Keratinocyte (primary cell): ENCODE measurements around the gene DIP2C. TPM values are rescaled to one million over a fixed set of nuclear protein-coding genes. Genes with fewer than 3 reads are reported as not detected.

Source experiments
- DNase-seq: peaks from one replicate; pipeline ENCODE4 v3.0.0-alpha.2; 2011; ENCODE audit warnings: low read depth, missing footprints, low spot score
- FAIRE-seq: peaks from 2 replicates; lab custom pipeline; 2011; peaks lifted over from hg19 to GRCh38; lab: Jason Lieb, UNC
- H2AFZ ChIP-seq: 2 replicates; pipeline ENCODE4 v1.6.0; 2012; ENCODE audit warnings: low read length, control low read depth, inconsistent platforms; ENCODE audit not compliant: control insufficient read depth
- H3K27ac ChIP-seq: 2 replicates; pipeline ENCODE4 v1.5.1; 2011; ENCODE audit warnings: low read length; ENCODE audit not compliant: control insufficient read depth, insufficient read depth
- H3K27me3 ChIP-seq: 3 replicates; pipeline ENCODE4 v1.6.0; 2011; ENCODE audit warnings: low read length; ENCODE audit not compliant: control insufficient read depth, insufficient read depth; ENCODE audit errors: extremely low read depth
- H3K36me3 ChIP-seq, 2 experiments: 2 replicates in 1 of 2; 3 replicates in 1 of 2; pipeline ENCODE4 v1.5.1; 2011; ENCODE audit warnings: low read length in 2 of 2, mild to moderate bottlenecking in 1 of 2; ENCODE audit not compliant: control insufficient read depth in 2 of 2, insufficient read depth in 2 of 2; ENCODE audit errors: extremely low read depth in 1 of 2
- H3K4me1 ChIP-seq: 3 replicates; pipeline ENCODE4 v1.5.1; 2011; ENCODE audit warnings: low read length; ENCODE audit not compliant: control insufficient read depth, insufficient read depth; ENCODE audit errors: extremely low read depth
- H3K4me2 ChIP-seq: 3 replicates; pipeline ENCODE4 v1.6.0; 2011; ENCODE audit warnings: low read depth, low read length; ENCODE audit not compliant: control insufficient read depth, insufficient read depth; ENCODE audit errors: extremely low read depth
- H3K4me3 ChIP-seq, 3 experiments: fragments of 200-600 bp in 1 of 3; sonication (generic) in 1 of 3; 2 replicates in 2 of 3; 3 replicates in 1 of 3; pipeline ENCODE4 v1.5.1; 2011 to 2016; ENCODE audit warnings: low read length in 3 of 3, mild to moderate bottlenecking in 3 of 3, control low read depth in 2 of 3, inconsistent platforms in 1 of 3, low read depth in 1 of 3, mixed read lengths in 1 of 3, mixed run types in 1 of 3, moderate library complexity in 1 of 3; ENCODE audit not compliant: control insufficient read depth in 2 of 3, insufficient read depth in 2 of 3; ENCODE audit errors: extremely low read depth in 1 of 3
- H3K79me2 ChIP-seq: 2 replicates; pipeline ENCODE4 v1.6.0; 2012; ENCODE audit warnings: low read length; ENCODE audit not compliant: control insufficient read depth, insufficient read depth
- H3K9ac ChIP-seq: 3 replicates; pipeline ENCODE4 v1.6.0; 2011; ENCODE audit warnings: low read length; ENCODE audit not compliant: control insufficient read depth, insufficient read depth; ENCODE audit errors: extremely low read depth
- H3K9me1 ChIP-seq: 3 replicates; pipeline ENCODE4 v1.6.0; 2011; ENCODE audit warnings: low read length; ENCODE audit not compliant: control insufficient read depth, insufficient read depth; ENCODE audit errors: extremely low read depth
- H3K9me3 ChIP-seq: 2 replicates; pipeline ENCODE4 v1.5.1; 2012; ENCODE audit warnings: low read depth, low read length; ENCODE audit not compliant: control insufficient read depth
- H4K20me1 ChIP-seq: 3 replicates; pipeline ENCODE4 v1.6.0; 2011; ENCODE audit warnings: low read length; ENCODE audit not compliant: control insufficient read depth, insufficient read depth; ENCODE audit errors: extremely low read depth
- EZH2 ChIP-seq: IDR thresholded peaks from one replicate; pipeline ENCODE4 v1.6.1; 2012; ENCODE audit warnings: inconsistent platforms, mild to moderate bottlenecking, low read length, moderate library complexity
- dilution Hi-C: fragments of 300-500 bp; cut with MboI; formaldehyde crosslinking; loops from one replicate; pipeline ENCODE4 v1.7.0; 2020; ENCODE audit warnings: low sequenced_read_pairs; ENCODE audit not compliant: extremely low pct_ligation_motif_present
- polyA plus RNA-seq, 5 experiments: library from polyadenylated mRNA; depleted of rRNA in 3 of 5; stranded (reverse) in 3 of 5; stranded (forward) in 1 of 5; unstranded in 1 of 5; fragments of >200 nt; gene quantifications; 1 replicate in 1 of 5; 2 replicates in 3 of 5; 3 replicates in 1 of 5; pipeline versions ENCODE4 v1.2.1 to v1.2.3, GENCODE V29; 2011 to 2012; ENCODE audit warnings: missing spikeins in 2 of 5, low read depth in 1 of 5, low replicate concordance in 1 of 5
- TF ChIP-seq, protein P1 (sequence below), 3 experiments: IDR thresholded peaks in 1 of 3; conservative IDR thresholded peaks in 1 of 3; optimal IDR thresholded peaks in 1 of 3; 2 replicates in 2 of 3; 3 replicates in 1 of 3; pipeline versions ENCODE3 to v1.5.1; 2011; ENCODE audit warnings: low read length in 3 of 3, mild to moderate bottlenecking in 3 of 3, moderate library complexity in 2 of 3, control low read depth in 1 of 3, inconsistent platforms in 1 of 3; ENCODE audit not compliant: insufficient read depth in 2 of 3; ENCODE audit errors: extremely low read depth in 1 of 3

DIP2C gene
- polyA plus RNA-seq, 1 donor (not counting 4 experiments of a cell fraction or from before 2014, with no cell fraction given), result 1.3 TPM

DNA sequence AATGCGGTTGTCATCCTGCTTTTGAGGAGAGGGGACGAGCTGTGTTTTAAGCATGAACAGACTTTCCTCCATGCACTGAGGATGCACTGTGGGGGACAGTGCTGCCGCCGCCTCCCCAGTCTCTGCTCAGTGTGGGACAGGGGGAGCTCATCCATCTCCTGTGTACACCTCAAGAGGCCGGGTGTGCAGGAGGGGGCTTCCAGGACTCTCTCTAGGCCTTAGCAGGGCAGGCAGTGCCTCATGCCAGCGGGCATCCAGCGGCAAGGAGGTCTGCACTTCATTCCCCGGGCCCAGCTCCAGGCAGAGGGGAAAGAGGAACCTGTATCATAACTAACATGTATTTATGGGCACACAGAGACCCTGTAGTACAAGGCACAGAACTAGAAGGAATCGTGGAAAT is 89.7 kb downstream of the DIP2C start:
- H3K36me3 ChIP-seq, result peaks cover 0 to 1% of the 10 kb centered on the region in 2 experiments
- no peaks in the 10 kb centered on the region for H3K79me2 ChIP-seq
- TF ChIP-seq, protein P1, sequence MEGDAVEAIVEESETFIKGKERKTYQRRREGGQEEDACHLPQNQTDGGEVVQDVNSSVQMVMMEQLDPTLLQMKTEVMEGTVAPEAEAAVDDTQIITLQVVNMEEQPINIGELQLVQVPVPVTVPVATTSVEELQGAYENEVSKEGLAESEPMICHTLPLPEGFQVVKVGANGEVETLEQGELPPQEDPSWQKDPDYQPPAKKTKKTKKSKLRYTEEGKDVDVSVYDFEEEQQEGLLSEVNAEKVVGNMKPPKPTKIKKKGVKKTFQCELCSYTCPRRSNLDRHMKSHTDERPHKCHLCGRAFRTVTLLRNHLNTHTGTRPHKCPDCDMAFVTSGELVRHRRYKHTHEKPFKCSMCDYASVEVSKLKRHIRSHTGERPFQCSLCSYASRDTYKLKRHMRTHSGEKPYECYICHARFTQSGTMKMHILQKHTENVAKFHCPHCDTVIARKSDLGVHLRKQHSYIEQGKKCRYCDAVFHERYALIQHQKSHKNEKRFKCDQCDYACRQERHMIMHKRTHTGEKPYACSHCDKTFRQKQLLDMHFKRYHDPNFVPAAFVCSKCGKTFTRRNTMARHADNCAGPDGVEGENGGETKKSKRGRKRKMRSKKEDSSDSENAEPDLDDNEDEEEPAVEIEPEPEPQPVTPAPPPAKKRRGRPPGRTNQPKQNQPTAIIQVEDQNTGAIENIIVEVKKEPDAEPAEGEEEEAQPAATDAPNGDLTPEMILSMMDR (optimal IDR thresholded peaks at IDR 0.05 in 1 of 3, IDR thresholded peaks at IDR 0.05 in 1 of 3, conservative IDR thresholded peaks at IDR 0.05 in 1 of 3; ENCODE audit: extremely low read depth in 1 of 3, insufficient read depth in 2 of 3, low read length in 3 of 3), result no peak
- TF ChIP-seq EZH2, result no peak
- no peak for DNase-seq
- H3K9ac ChIP-seq, result no peak overlapping the region
- H3K9me3 ChIP-seq, result no peaks in the 10 kb centered on the region
- no peak overlapping the region for H3K27ac ChIP-seq
- no peak overlapping the region for H3K4me2 ChIP-seq
- dilution Hi-C loops, result no loop called here
- no peaks in the 10 kb centered on the region for H3K9me1 ChIP-seq
- H3K4me1 ChIP-seq, result no peaks in the 10 kb centered on the region
- no peak overlapping the region for H2AFZ ChIP-seq
- H3K27me3 ChIP-seq, result no peaks in the 10 kb centered on the region
- H3K4me3 ChIP-seq, result no peak overlapping the region
- FAIRE-seq, result no peak
- no peaks in the 10 kb centered on the region for H4K20me1 ChIP-seq

DNA sequence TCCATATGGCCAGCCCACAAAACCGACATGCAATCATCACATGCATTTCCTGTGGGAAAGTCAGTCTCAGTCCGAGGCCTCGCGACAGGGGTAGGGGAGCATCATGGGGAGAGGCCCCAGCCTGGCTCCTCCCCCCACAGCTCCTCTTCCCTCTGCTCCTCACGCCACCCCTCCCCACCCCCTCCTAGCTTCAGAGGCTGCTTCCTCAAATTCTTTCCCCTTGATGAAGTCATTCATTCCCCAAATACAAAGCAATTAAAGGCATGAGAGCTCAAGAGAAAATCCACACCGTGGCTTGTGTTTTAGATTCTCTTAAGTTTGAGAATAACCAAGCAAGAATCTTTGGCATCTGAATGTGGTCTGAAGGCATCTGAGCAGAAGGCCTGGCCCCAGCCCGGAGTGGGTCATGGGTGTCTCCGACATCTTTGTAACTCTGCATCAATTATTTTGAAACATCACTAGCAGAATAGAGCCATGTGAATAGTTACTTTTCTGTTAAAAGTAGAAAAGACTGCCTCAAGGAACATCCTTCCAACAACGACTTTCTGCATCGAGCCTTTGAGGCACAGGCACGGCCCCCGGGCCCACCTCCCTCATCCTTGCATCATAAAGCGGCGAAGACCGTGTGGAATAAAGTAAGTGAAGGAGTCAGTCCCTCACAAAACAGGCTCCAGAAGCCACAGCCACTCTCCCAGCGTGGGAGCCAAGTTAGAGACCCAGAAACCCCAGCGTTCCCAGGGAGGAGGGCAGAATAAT is 90.9 kb downstream of the DIP2C start:
- H3K4me3 ChIP-seq, result no peak overlapping the region
- H3K36me3 ChIP-seq, result peaks cover 0 to 1% of the 10 kb centered on the region in 2 experiments
- H3K4me2 ChIP-seq, result no peak overlapping the region
- no peak overlapping the region for H3K27ac ChIP-seq
- TF ChIP-seq EZH2, result no peak
- TF ChIP-seq, protein P1 (optimal IDR thresholded peaks at IDR 0.05 in 1 of 3, IDR thresholded peaks at IDR 0.05 in 1 of 3, conservative IDR thresholded peaks at IDR 0.05 in 1 of 3; ENCODE audit: extremely low read depth in 1 of 3, insufficient read depth in 2 of 3, low read length in 3 of 3), result no peak
- no peaks in the 10 kb centered on the region for H3K9me3 ChIP-seq
- no peaks in the 10 kb centered on the region for H3K4me1 ChIP-seq
- dilution Hi-C loops, result no loop called here
- H4K20me1 ChIP-seq, result no peaks in the 10 kb centered on the region
- no peak overlapping the region for H3K9ac ChIP-seq
- no peaks in the 10 kb centered on the region for H3K79me2 ChIP-seq
- no peaks in the 10 kb centered on the region for H3K27me3 ChIP-seq
- FAIRE-seq, result no peak
- DNase-seq, result no peak
- no peaks in the 10 kb centered on the region for H3K9me1 ChIP-seq
- no peak overlapping the region for H2AFZ ChIP-seq
